COLO668 (cell line): ENCODE data around the gene FOXQ1.
"Not testable (repeated sequence)": the region's sequence is repeated elsewhere in the genome, so short reads cannot be mapped to it uniquely, and the experiment has no call there.

Experiments
- DNase-seq: peaks from one replicate; lab custom pipeline; 2025; ENCODE audit not compliant: unreplicated experiment; lab: John Stamatoyannopoulos, UW

FOXQ1 gene

DNA sequence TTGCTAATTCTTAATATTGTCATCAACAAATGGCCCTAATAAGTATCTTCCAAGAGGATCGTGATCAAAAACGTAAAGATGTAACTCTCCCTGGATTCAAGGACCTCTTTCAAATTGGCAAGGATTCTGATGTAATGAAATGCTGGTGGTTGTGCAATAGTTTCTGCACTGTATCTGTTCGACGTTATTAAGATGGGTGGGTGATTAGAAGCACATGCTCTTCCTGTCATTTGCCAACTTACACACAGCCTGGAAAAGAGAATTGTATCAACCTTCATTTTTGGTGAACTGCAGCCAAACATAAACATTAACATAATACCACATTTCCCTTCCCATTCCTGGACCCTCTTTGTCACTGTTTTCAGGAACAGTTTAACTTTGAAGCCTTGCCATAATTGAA lies 9.8 kb downstream of the FOXQ1 start:
- DNase-seq: no peak

DNA sequence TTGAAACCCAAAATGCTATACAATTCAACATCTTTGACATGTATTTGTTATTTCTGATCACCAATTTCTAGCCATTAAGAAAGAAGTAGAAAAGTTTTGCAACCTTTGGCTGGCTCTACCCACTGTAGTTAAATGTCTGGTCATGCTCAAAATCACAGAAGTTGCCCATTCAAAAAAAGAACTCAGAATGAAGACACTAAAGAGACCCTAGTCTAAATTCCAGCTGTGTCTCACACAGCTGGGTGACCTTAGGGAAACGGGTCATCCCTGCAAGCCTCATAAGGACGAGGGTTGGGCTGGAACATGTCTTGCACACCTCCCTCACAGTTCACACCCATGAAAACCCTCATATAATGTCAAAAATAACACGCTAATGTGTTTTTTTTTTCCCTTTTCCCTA lies 10.3 kb downstream of the FOXQ1 start:
- DNase-seq: no peak

GRCh38 chr6:1322696-1323219 lies 10.9 kb downstream of the FOXQ1 start:
- DNase-seq: no peak

GRCh38 chr6:1324936-1325335 lies 13.0 kb downstream of the FOXQ1 start:
- DNase-seq: no peak

GRCh38 chr6:1325461-1326309 lies 13.8 kb downstream of the FOXQ1 start:
- DNase-seq: no peak

- no peak for DNase-seq
These were observed 14.7 kb downstream of the FOXQ1 start for GRCh38 chr6:1326535-1327121.

DNA sequence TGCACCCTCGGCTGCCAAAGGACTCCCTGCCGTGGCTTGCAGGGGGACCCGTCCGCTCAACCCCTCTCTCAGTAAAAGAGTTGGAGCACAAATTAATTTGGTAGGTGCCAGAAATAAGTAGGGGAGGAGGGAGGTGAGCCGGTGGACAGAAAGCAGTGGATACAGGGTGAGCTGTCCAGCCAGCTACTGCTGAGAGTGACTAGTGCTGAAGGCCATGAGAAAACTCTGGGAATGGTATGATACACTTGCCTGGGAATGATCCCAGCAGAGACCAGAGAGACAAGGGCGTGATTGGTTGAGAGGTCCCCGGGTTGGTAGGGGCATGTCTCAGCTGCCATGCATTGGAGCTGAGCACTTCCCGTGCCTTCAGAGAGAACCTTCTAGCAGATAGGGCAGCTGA lies 15.7 kb downstream of the FOXQ1 start:
- no peak for DNase-seq

- no peak for DNase-seq
These were observed 16.4 kb downstream of the FOXQ1 start for GRCh38 chr6:1328129-1328800.

DNA sequence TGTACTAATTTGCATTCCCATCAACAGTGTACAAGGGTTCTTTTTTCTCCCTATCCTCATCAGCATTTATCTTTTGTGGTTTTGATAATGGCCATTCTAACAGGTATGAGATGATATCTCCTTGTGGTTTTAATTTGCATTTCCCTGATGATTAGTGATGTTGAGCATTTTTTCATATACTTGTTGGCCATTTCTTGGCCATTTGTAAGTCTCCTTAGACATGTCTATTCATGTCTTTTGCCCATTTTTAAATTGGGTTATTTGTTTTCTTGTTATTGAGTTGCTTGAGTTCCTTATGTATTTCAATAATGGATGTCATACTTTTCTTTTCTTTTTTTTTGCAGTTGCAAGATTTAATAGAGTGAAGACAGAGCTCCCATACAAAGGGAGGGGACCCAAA lies 17.8 kb downstream of the FOXQ1 start:
- DNase-seq: no peak

- no peak for DNase-seq
These were observed 22.8 kb downstream of the FOXQ1 start for GRCh38 chr6:1334684-1335083.

- DNase-seq: no peak
These were observed 23.6 kb downstream of the FOXQ1 start for GRCh38 chr6:1335367-1336037.

DNA sequence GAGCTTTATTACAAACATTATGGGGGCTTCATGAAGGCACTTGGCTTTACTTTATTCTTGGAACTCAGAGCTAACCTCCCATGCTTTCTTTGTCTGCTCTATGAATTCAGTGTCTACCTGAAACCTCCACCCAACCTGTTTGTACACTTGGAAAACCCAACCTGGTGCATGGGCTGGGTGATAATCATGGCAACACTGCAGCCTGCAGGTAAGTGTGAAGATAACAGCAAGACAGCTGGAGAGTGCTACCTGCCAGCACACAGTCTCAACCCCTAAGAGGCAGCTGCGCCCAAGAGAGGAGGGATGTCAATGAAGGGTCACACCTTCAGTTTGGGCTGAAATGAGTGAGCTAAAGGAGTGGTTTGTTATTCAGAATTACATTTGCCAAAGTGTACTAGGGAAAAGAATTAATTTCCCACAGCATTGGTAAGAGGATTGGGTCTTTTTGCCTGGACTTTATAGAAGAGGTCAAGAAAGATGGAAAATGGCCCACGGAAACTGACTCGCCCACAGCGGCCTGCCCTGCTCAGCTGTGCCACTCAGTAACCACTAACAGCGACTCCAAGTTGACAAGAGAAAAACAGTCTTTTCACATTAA lies 24.4 kb downstream of the FOXQ1 start:
- DNase-seq: no peak

DNA sequence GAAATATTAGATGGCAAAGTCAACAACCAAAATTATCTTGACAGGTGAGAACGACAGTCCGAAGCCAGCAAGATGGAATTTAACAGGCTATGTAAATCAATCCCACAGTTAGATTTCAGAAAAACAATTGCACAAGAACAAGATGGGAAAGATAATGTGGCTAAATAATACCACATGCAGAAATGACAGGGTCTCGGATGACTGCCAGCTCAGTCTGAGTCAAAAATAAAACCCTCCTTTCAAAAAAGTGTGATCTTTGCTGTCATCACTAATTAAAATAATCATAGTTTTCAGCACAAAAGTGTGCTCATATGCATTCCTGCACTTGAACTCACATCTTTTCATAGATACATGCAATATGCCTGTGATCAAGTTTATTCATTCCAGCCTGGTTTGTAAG lies 25.9 kb downstream of the FOXQ1 start:
- DNase-seq: no peak

GRCh38 chr6:1346101-1346500 lies 34.2 kb downstream of the FOXQ1 start:
- DNase-seq: no peak

- DNase-seq: no peak
These were observed 34.7 kb downstream of the FOXQ1 start for GRCh38 chr6:1346558-1347091.

DNA sequence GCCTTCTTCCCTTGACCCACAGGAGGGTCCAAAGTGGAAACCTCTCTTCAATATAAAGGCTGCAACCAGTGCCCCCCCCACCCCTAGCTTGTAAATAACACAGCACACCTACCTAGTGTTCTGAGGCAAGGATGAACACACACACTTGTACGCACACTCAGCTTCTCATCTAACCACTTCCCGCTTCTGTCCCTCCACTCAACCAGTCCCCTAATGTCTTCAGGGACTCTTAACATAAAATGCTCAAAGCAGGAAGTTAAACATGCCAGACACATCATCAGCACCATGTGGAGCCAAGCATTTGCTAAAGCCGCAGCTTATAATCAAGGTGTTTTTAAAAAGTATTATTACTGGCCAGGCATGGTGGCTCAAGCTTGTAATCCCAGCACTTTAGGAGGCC lies 35.3 kb downstream of the FOXQ1 start:
- DNase-seq: no peak

- no peak for DNase-seq
These were observed 36.8 kb downstream of the FOXQ1 start for GRCh38 chr6:1348675-1349074.

GRCh38 chr6:1349655-1350054 lies 37.8 kb downstream of the FOXQ1 start:
- no peak for DNase-seq

DNA sequence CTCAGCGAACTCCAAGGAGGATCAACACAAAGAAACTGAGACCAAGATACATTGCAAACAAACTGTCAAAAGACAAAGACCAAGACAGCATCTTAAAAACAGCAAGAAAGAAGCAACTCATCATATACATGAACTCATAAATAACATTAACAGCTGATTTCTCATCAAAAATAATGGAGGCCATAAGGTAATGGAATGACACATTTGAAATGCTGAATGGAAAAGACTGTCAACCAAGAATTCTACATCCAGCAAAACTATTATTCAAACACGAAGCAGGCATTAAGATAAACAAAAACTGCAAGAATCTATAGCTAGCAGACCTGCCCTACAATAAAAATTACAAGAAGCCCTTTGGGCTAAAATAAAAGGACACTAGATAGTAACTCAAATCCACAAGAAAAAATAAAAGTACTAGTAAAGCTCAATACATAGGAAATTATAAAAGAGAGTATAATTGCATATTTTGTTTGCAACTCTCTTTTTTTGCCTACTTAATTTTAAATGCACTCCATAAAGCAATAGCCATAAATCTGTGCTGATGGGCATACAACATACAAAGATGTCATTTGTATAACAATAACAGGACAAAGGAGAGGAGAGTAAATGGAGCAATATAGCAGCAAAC lies 39.6 kb downstream of the FOXQ1 start:
- no peak for DNase-seq

- DNase-seq: not testable (repeated sequence)
These were observed 43.2 kb downstream of the FOXQ1 start for GRCh38 chr6:1355068-1355467.
